Measurements from ENCODE around the gene RAB40B.

RAB40B gene

DNA sequence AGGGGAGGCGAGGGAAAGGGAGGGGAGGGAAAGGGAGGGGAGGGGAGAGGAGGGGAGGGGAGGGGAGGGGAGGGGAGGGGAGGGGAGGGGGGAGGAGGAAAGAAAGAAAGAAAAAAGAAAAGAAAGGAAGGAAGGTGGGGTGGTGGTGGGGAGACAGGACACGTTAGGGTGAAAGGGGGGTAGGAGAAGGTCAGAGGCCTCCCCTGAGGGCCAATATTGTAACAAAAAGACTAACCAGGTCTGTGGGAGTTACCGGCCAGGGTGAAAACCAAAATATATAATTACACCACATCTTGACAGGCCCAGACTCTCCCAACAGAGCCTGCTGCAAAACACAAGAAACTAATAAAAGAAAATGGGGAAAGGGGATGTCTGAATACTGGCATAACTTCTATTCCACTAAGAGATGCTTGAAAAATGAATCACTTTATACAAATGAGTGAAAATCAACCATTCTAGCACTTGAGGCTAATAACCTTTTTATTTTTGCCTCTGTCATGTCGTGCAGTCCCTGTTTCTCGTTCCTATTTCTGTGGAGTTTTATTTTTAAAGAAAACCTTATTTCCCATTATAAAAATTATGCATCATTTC is 60.2 kb downstream of the RAB40B start:
- ATAC-seq (no peak), DNase-seq (ENCODE audit: low spot score in 2 of 2) (no peak)
- no peak overlapping the region for H3K27ac Mint-ChIP-seq
- no peaks in the 10 kb centered on the region for H3K9me3 Mint-ChIP-seq
- peaks cover 98% of the 10 kb centered on the region for H3K36me3 Mint-ChIP-seq
- no peak overlapping the region for H3K4me3 Mint-ChIP-seq
- peaks cover 53% of the 10 kb centered on the region for H3K4me1 Mint-ChIP-seq

DNA sequence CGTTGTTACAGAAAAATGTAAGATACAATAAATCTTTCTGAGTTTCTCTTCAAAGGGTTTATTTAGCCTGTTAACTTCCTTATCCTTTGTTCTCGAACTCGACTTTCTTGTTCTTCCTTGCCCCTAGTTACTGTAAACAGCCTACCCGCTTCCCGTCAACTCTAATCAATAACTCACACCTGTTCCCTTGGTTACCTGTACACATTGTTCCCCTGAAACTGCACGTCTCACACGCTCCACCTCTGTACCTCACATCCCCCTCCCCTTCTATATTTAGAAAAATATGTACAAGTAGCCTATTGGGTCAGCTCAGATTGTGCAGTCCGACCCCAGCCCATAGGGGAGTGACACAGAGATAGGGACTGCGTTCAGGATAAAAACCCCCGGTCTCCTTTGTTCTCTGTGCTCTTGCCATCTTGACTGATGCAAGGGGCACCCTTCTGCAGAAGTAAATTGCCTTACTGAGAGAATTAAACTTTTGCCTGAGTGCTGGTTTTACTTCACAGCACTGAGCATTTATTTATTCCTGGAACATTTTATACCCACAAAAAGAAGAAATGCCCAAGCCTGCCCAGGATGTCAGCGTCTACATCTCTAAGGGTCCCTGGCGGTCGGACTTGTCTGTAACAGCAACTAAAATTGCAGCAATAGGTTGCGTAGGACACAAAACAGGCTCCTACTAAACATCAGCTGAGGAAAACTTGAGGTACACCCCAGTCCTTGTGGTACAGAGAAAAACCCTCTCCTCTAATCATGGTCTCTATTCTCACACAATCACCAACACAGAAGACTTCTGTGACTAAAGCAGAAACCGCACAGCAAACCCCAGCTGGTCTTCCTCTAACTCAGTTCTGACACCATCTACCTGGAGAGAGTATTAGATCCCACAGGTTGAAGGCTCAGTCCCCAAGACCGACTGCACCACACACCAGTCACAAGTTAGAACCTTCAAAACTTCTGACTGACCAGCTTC is 61.6 kb downstream of the RAB40B start:
- no peak for ATAC-seq
- H3K36me3 Mint-ChIP-seq, result peaks cover 98% of the 10 kb centered on the region
- peaks cover 60% of the 10 kb centered on the region for H3K4me1 Mint-ChIP-seq

DNA sequence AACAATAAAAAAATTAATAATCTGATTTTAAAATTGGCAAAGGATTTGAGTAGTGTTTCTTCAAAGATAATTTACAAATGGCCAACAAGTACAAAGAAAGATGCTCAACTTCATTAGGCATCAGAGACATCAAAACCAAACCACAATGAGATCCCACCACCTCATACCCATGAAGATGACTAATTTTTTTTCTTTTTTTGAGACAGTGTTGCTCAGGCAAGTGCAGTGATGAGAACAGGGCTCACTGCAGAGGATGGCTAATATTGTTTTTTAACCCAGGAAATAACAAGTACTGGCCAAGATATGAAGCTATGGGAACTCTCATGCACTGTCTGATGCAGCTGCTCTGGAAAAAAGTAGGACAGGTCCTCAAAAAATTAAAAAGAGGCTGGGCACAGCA is 65.2 kb downstream of the RAB40B start:
- no peak for DNase-seq (ENCODE audit: low spot score in 2 of 2)
- H3K9me3 Mint-ChIP-seq, result no peaks in the 10 kb centered on the region
- H3K4me1 Mint-ChIP-seq, result peaks cover 52% of the 10 kb centered on the region
- H3K36me3 Mint-ChIP-seq, result peaks cover 100% of the 10 kb centered on the region
- H3K27ac Mint-ChIP-seq, result peak overlapping the region; percentile 48
- peak; percentile 92 for ATAC-seq
- no peak overlapping the region for H3K4me3 Mint-ChIP-seq

More for the DNA sequence above, 61.6 kb downstream of the RAB40B start:
- DNase-seq (ENCODE audit: low spot score in 2 of 2), result no peak
- no peaks in the 10 kb centered on the region for H3K9me3 Mint-ChIP-seq
- no peak overlapping the region for H3K4me3 Mint-ChIP-seq
- H3K27ac Mint-ChIP-seq, result peak overlapping the region; percentile 4

DNA sequence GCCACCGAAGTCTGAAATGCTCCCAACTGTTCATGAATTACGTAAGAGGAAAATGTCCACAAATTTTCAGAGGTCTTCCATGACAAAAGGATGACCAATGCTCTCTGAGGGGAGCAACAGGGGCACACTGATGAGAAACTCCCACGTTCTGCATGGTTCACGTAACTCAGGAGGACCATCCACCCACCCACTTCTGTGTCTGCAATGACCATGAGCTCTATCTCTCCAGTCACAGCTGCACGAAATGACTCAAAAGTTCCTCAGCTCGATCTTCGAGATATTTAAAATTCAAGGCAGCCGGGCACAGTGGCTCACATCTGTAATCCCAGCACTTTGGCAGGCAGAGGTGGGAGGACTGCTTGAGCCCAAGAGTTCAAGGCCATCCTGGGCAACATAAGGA is 66.0 kb downstream of the RAB40B start:
- DNase-seq (ENCODE audit: low spot score in 2 of 2) (no peak), ATAC-seq (no peak)
- Mint-ChIP-seq H3K36me3 (peaks cover 100% of the 10 kb centered on the region), H3K27ac (no peak overlapping the region), H3K9me3 (no peaks in the 10 kb centered on the region), H3K4me1 (peaks cover 48% of the 10 kb centered on the region), H3K4me3 (no peak overlapping the region)

DNA sequence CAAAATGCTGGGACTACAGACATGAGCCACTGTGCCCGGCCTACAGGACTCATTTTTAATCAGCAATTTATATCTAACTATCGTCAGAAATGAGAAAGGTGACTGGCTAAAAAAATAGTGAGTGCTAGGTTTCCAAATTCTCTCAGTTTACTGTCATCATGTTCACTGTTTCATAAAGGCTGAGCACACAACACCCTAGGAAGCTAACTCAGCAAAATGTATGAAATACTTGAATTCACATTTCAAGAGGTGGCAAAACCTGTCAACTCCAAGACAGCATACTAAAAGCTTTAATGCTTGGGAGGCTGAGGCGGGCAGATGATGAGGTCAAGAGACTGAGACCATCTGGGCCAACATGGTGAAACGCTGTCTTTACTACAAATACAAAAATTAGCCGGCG is 67.0 kb downstream of the RAB40B start:
- DNase-seq (ENCODE audit: low spot score in 2 of 2), result no peak
- Mint-ChIP-seq H3K4me1 (peaks cover 41% of the 10 kb centered on the region), H3K27ac (no peak overlapping the region), H3K4me3 (no peak overlapping the region), H3K9me3 (no peaks in the 10 kb centered on the region), H3K36me3 (peaks cover 100% of the 10 kb centered on the region)
- ATAC-seq, result no peak

DNA sequence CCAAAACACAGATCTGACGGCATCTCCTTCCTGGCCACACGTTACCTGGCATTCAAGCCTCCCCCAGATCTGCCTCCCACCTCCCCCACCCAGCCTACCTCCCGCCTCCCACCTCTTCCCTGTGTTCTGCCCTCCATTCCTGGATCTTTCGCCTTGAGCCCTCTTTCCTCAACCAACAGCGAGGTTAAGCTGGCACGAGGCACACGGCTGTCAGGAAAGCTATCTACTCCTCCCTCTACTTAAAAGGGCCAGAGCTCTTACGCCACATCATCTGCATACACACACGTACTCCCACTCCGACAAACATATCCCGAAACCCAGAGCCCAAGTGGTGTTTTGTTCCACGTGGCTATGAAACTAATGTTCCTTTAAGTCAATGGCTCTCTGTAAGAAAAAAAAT is 68.3 kb downstream of the RAB40B start:
- DNase-seq (ENCODE audit: low spot score in 2 of 2) (no peak), ATAC-seq (no peak)
- Mint-ChIP-seq H3K36me3 (peaks cover 100% of the 10 kb centered on the region), H3K9me3 (no peaks in the 10 kb centered on the region), H3K4me1 (peaks cover 34% of the 10 kb centered on the region), H3K4me3 (no peak overlapping the region), H3K27ac (no peak overlapping the region)

DNA sequence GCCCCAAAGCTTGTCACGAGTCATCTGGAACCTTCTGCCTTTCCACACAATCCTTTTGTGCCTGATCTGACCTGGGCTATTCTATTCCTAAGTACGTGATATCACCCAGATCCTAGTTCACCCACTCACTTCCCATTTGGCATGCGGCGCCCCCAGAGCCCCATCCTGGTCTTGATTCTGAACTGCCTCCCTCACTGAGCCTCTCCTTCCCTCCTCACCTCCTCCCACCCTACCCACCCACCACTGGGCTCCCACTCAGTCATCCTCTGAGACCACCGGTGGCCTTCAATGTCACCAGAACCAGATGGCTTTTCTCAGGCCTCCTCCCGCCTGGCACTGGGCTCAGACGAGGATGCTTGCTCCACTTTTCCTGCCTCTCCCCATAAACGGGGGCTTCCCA is 68.8 kb downstream of the RAB40B start:
- no peaks in the 10 kb centered on the region for H3K9me3 Mint-ChIP-seq
- peak overlapping the region; percentile 73 for H3K27ac Mint-ChIP-seq
- H3K4me1 Mint-ChIP-seq, result peaks cover 31% of the 10 kb centered on the region
- ATAC-seq, result no peak
- DNase-seq (ENCODE audit: low spot score in 2 of 2), result no peak
- no peak overlapping the region for H3K4me3 Mint-ChIP-seq
- peaks cover 100% of the 10 kb centered on the region for H3K36me3 Mint-ChIP-seq

DNA sequence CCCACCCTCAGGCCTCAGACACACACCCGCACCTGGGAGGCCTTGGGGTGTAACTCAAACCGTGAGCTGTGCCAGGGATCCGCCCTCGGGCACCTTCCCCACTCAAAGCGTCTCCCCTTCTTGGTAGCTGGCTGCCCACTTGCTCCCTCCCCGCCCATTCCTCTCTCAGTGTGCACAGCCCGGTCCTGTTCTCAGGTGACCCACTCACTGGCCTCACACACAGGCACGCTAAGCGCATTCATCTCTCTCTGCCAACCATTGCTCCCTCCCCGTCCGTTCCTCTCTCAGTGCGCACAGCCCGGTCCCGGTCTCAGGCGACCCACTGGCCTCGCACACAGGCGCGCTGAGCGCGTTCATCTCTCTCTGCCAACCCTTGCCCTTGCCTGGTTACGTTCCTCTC is 71.1 kb downstream of the RAB40B start:
- H3K9me3 Mint-ChIP-seq, result no peaks in the 10 kb centered on the region
- peaks cover 100% of the 10 kb centered on the region for H3K36me3 Mint-ChIP-seq
- peaks cover 16% of the 10 kb centered on the region for H3K4me1 Mint-ChIP-seq
- ATAC-seq (no peak), DNase-seq (ENCODE audit: low spot score in 2 of 2) (no peak)
- H3K27ac Mint-ChIP-seq, result peak overlapping the region; percentile 38
- H3K4me3 Mint-ChIP-seq, result no peak overlapping the region

DNA sequence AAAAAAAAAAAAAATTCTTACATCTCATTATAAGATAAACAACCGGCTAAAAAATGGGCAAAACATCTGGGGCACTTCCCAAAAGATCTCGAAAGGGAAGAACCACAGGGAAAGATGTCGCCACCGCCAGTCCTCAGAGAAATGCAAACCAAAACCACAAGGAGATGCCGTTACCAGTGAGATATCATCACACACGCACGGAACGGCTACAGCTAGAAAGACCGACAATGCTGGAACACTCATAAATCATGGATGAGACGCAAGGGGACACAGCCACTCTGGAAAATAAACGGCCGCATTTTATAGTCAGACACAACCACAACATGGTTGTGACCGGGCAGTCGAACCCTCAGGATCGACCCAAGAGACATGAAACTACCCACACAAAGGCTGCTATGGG is 74.8 kb downstream of the RAB40B start:
- Mint-ChIP-seq H3K4me1 (peaks cover 7% of the 10 kb centered on the region), H3K9me3 (no peaks in the 10 kb centered on the region), H3K4me3 (no peak overlapping the region), H3K36me3 (peaks cover 100% of the 10 kb centered on the region), H3K27ac (no peak overlapping the region)
- no peak for ATAC-seq
- DNase-seq (ENCODE audit: low spot score in 2 of 2), result no peak

DNA sequence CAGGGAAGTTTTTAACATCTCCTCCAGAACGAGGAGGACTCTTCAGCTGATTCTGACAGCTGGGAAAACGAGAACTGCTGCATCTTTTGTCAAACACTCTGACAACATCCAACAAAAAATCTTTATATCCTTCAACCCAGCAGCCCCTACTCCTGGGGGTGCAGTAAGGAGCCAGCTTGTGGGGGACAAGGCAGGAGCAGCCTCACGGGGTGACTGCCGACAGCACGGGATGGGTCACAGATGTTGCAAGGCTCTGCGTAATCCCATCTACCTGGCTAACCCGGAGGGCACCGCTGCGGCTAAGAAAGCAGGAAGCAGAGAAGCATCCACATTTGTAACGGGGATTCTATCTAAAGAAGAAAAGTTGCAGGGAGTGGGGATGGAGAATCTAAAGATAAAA is 78.9 kb downstream of the RAB40B start:
- Mint-ChIP-seq H3K27ac (no peak overlapping the region), H3K4me1 (no peaks in the 10 kb centered on the region), H3K4me3 (no peak overlapping the region), H3K36me3 (peaks cover 100% of the 10 kb centered on the region), H3K9me3 (no peaks in the 10 kb centered on the region)
- no peak for ATAC-seq
- DNase-seq (ENCODE audit: low spot score in 2 of 2), result no peak

DNA sequence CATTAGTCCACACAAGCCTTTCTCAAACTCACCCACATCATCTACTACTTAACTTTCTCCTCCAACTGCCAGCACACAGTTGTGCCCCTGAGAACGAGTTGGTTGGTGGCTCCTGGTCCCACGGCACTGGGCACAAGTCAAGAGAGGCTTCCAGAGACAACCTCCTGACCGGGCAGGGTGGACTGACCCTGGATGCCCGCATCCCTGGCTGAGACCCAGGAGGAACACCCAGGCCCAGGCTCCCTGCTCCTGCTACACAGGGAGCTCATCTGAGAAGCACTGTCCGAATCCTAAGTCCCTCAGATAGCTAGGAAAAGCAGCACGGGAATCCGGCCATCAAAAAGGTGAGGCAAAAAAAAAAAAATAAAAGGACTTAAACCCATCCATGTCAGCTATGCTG is 79.3 kb downstream of the RAB40B start:
- Mint-ChIP-seq H3K4me1 (no peaks in the 10 kb centered on the region), H3K9me3 (no peaks in the 10 kb centered on the region), H3K4me3 (no peak overlapping the region), H3K36me3 (peaks cover 100% of the 10 kb centered on the region), H3K27ac (peak overlapping the region; percentile 23)
- DNase-seq (ENCODE audit: low spot score in 2 of 2), result no peak
- ATAC-seq, result no peak

DNA sequence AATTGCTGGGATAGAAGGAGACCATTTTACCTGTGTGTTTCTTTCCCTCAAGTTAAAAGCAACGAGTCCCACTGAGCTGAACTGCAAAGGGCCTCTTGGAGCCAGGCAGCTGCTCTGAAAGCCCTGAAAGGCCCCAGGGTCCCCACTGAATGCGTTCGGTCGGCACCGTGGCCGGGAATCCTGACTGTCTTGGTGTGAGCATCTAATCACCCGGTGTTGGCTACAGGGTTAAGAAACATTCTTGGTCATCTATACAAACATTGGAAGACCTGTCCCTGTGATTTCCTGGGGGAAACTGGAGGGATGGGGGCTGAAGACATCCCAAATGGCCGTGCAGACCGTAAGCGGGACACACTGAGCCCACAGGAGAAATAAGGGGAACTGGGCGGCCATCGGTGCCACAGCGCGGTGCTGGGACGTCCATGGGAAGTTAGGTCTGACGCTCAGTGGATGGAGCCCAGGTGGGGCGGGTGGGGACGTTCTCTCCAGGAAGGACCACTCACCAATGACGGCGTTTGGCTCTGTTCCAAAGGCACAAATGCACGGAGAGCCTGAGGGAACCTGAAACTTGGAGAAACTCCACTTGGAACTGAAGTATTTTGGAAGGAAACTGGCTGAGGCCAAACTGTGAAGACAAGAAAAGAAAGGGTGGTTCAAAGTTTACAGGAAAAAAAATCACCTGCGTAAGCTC is 82.3 kb downstream of the RAB40B start:
- H3K4me3 Mint-ChIP-seq, result no peak overlapping the region
- ATAC-seq (no peak), DNase-seq (ENCODE audit: low spot score in 2 of 2) (no peak)
- H3K27ac Mint-ChIP-seq, result no peak overlapping the region
- H3K9me3 Mint-ChIP-seq, result no peaks in the 10 kb centered on the region
- H3K4me1 Mint-ChIP-seq, result no peaks in the 10 kb centered on the region
- H3K36me3 Mint-ChIP-seq, result peaks cover 100% of the 10 kb centered on the region

DNA sequence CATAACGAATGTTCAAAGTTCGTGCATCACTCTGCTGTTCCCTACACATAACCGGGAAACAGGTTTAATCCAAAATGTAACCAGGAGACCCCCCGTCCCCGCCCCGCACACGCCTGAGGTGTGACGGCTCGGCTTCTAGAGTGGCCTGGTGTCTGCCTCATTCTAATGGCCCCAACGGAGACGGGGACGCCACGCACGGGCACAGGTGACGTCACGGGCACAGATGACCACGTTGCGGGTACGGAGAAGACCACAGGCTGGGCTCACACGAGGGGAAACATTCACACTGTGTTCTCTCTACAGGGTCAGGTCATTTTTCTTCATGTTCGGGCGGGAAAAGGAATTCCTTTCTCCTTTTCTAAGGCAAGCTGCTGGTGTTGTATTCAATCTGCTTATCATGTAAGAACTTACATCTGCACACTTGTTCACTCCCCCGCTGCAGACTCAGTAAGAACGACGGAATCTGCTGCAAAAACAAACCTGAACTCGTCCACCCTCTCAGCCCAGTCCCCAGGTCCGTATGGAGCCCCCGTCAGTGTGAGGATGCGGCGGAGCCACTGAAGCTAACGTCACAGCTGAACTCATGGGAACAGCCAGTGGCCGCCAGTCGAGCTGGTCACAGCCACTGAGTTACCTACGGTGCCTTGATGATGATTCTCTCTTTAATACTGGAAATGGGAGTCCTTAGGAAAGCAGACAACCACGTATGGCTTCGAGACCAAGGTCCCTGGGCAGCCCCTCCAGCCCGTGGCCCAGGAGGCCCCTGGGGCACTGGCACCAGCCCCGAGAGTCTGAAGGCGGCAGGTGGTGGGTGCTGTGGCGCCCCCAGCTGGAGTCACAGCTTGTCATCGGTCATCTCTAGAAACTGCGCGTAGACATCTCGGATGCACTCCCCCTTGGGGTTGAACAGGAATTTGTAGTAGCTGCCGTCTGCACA is 83.1 kb downstream of the RAB40B start:
- H3K4me1 Mint-ChIP-seq, result no peaks in the 10 kb centered on the region
- no peak for ATAC-seq
- H3K27ac Mint-ChIP-seq, result no peak overlapping the region
- no peaks in the 10 kb centered on the region for H3K9me3 Mint-ChIP-seq
- no peak overlapping the region for H3K4me3 Mint-ChIP-seq
- H3K36me3 Mint-ChIP-seq, result peaks cover 100% of the 10 kb centered on the region
- no peak for DNase-seq (ENCODE audit: low spot score in 2 of 2)

DNA sequence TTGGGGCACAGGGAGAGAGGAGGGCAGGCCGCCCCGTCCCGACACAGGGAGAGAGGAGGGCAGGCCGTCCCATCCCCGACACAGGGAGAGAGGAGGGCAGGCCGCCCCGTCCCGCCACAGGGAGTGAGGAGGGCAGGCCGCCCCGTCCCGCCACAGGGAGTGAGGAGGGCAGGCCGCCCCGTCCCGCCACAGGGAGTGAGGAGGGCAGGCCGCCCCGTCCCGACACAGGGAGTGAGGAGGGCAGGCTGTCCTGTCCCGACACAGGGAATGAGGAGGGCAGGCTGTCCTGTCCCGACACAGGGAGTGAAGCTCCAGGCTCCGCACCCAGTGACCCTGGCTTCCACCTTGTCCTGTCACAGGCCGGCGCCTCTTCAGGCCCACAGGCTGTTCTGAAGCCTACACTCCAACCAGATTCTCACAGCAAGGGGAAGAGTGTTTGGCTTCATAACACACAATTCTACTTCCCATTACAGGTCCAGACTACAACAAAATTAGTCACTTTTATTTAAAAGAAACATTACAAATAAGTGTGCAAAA is 84.3 kb downstream of the RAB40B start:
- H3K4me3 Mint-ChIP-seq, result no peak overlapping the region
- DNase-seq (ENCODE audit: low spot score in 2 of 2) (no peak), ATAC-seq (no peak)
- H3K36me3 Mint-ChIP-seq, result peaks cover 100% of the 10 kb centered on the region
- no peaks in the 10 kb centered on the region for H3K9me3 Mint-ChIP-seq
- H3K27ac Mint-ChIP-seq, result peak overlapping the region; percentile 71
- no peaks in the 10 kb centered on the region for H3K4me1 Mint-ChIP-seq

All from stimulated activated effector memory CD8-positive, alpha-beta T cell treated with anti-CD3 and anti-CD28 coated beads, Interleukin-12 subunit alpha, Interleukin-12 subunit beta, amount 100 ng/mL, for 72 hours (primary cell).